HEK293T (cell line): ENCODE data around the gene CAMP.

Experiments used
- FOXA1 ChIP-seq: fragments of 450-650 bp; IDR thresholded peaks from 2 replicates; pipeline ENCODE4 v1.6.1; 2016; ENCODE audit warnings: mild to moderate bottlenecking
- FOXM1 ChIP-seq: fragments of 450-650 bp; IDR thresholded peaks from 2 replicates; pipeline ENCODE4 v1.6.1; 2017; ENCODE audit warnings: mild to moderate bottlenecking, borderline replicate concordance

DNA sequence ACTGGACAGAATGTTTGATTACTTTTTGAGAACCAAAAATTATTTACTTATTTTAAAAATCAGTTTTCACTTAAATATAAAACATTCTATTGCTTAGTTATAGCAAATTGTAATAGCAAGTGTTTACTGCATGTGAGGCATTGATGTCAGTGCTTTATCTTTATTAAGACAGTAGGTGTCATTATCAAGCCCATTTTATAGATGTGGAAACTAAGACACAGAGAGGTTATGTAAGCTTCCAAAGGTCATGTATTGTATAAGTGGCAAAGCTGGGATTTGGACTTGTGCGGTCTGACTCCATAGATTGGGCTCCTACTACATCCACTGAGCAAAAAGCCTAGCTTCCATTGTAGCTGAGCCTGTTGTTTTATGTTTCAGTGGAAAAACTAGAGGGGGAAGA, 35.2 kb downstream of the CAMP start:
- TF ChIP-seq FOXM1 (no peak), FOXA1 (no peak)
